ENCODE data around the gene CYP51A1.
"Not testable (repeated sequence)": the region's sequence is repeated elsewhere in the genome, so short reads cannot be mapped to it uniquely, and the experiment has no call there.

The CYP51A1 gene

DNA sequence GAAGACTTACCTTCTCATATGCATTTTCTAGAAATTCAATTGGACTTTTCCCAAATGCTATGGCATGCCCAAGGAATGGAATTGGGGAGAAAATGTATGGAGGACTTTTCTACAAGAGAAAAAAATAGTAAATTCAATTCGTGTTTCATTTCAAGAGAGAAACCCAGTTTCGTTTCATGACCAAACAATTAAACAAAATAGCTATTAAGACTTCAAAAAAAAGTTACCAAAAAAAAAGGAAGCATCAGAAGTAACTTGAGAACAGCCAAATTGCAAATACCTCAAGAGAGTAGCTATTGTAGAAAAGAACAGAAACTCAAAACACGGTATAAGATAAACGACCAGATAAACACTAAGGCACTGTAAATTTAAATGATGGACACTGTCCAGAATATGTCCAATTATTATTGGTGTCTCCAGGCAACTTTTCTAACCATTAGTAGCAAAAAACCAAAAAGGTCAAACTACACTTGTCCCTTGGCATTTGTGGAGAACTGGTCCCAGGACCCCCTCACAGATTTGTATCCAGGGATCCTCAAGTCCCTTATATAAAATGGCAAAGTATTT, 2.4 kb downstream of the CYP51A1 start:
- no peak for DNase-seq (ENCODE audit: extremely low read depth in 1 of 2, low read depth in 1 of 2)

DNA sequence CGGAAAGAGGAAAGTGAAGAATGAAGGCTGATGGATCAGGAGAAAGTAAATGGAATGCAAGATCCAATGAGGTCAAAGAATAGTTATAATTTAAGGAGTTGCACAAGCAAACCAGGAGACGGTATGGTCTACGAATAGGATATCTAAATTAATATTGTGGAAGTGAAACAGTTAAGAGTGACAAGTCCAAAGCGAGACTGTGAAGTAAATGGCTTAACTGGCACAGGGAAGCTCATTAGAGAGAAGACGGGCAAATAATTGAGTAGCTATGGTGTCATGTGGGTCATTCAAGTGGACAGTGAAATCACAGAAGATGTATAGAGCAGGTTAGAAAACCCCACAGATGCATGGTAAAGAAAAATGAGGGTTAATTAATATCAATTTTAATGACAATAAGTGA, 3.2 kb downstream of the CYP51A1 start:
- DNase-seq (ENCODE audit: extremely low read depth in 1 of 2, low read depth in 1 of 2) = no peak

DNA sequence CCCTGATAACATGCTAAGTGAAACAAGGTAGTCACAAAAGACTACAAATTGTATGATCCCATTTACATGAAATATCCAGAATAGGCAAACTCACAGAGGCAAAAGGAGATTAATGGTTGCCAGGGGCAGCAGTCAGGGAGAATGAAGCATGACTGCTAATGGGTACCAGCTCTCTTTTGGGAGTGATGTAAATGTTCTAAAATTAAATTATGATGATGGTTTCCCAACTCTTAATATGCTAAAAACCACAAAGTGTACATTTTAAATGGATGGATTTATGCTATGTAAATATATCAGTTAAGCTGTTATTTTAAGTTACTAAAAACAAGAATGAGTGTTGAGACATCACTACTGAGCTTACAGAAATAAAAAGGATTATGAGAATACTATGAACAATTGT, 12.6 kb downstream of the CYP51A1 start:
- no peak for DNase-seq (ENCODE audit: extremely low read depth in 1 of 2, low read depth in 1 of 2)

DNA sequence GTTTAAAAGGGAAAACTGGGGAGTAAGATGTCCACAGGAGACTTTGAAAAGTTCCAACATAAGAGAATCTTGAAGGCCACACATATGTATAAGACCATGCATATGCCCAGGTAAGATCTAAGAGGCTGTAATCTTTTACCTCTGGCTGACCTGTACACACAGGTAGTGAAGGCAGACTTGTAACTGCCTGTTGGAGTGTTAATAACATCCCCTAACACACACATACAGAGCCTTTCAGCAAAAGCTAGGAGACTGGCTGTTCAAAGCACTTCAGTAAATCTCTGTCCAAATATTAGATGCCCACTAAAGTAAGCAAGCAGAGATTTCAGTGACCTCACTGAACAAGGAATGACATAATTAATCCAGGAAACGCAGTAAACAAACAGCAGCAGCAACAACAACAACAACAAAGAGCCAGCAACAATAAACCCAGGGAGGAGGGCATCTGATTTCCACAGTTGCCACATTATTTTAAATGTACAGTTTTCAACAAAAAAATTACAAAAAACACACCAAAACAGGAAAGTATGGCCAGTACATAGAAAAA, 15.0 kb downstream of the CYP51A1 start:
- no peak for DNase-seq (ENCODE audit: extremely low read depth in 1 of 2, low read depth in 1 of 2)

DNA sequence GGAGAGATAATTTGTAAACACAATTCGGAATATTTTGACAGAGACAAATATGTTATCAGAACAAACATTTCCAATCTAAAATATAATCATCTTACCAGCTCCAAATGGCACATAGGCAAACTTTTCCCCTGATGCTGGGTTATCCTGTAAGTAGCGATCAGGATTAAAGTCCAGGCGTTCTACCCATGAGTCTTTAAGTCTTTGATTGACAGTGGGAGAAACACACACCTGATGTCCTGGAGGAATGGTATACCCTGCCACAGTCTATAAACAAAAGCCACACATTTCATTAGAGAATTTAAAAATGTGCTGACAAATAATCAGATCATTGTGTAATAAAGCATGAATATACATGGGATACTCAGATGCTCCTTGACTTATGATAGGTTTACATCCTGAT, 17.3 kb downstream of the CYP51A1 start:
- DNase-seq (ENCODE audit: extremely low read depth in 1 of 2, low read depth in 1 of 2) = no peak

DNA sequence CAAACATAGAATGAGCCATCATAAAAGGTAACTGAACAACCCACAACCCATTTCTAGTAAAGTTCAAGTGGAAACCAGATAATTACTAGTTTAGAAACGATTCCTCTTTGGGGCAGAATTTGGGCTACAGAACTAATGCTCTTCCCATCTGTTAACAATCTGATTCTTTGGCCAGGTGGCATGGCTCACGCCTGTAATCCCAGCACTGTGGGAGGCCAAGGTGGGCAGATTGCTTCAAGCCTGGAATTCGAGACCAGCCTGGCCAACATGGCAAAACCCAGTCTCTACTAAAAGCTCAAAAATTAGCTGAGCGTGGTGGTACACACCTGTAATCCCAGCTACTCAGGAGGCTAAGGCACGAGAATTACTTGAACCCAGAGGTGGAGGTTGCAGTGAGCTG, 18.5 kb downstream of the CYP51A1 start:
- no peak for DNase-seq (ENCODE audit: extremely low read depth in 1 of 2, low read depth in 1 of 2)

DNA sequence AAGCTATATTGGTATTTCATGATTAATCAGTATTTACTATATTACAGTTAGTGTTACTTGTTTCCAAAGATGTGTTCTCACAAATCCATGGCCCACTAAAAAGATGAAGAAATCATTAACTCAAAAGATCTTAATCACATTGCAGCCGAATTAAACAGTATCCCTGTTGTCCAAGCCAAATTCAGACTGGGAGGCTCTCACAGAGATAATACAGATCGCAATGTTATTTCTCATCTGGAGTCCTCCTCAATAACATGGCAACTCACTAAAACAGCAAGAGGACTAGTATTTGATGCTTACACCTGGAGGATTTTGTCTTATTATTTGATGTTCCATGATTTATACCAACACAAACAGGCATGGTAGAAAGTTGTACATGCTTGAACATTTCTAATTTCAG, 23.4 kb downstream of the CYP51A1 start:
- no peak for DNase-seq (ENCODE audit: extremely low read depth in 1 of 2, low read depth in 1 of 2)

DNA sequence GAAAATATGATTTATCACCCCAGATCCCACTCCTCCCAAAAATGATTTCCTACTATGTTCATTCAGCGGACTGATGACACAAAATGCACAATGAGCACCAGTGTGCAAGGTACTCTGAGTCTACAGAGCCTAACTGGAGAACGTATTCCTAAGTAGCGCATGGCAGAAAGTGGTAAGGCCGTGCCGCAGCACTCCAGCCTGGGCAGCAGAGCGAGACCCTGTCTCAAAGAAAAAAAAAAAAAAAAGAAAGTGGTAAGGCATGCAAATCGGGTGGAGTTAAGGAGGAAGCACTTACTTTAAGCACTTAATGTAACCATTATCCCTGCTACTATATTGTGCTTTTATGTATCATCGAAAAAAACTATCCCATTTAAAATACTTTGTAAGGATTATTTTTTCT, 25.5 kb downstream of the CYP51A1 start:
- DNase-seq (ENCODE audit: extremely low read depth in 1 of 2, low read depth in 1 of 2) = no peak

DNA sequence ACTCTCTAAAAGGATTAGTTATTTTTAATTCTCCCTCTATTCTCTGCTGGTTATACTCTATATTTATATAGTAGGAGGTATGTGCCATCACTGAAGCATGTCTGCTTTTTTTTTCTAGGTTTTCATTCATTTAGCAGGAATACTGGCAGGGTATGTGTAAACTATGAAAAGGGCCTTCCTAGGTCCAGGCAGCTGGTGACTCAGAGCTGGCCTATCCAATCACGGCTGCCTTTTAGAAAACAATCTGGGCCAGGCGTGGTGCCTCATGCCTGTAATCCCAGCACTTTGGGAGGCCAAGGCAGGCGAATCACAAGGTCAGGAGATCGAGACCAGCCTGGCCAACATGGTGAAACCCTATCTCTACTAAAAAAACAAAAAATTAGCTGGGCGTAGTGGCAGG, 31.4 kb downstream of the CYP51A1 start:
- DNase-seq (ENCODE audit: extremely low read depth in 1 of 2, low read depth in 1 of 2) = not testable (repeated sequence)

DNA sequence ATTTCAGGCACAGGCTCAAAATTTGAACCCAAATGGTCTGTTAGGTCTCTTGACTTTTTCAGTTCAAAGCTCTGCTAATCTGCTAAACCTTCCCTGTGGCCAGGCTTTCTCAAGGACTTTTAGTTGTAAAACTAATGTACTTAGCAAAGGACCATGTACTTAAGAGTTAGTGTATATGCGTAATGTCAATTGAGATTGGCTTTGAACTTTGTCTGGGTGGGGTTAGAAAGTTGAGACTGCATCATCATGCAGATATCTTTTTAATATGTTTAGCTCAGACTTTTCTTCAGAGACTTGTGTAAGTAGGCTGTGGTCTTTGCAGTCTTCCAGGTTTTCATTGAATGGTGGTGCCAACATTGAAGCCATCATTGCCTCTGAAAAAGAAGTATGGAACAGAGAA, 33.7 kb downstream of the CYP51A1 start:
- DNase-seq (ENCODE audit: extremely low read depth in 1 of 2, low read depth in 1 of 2) = no peak

DNA sequence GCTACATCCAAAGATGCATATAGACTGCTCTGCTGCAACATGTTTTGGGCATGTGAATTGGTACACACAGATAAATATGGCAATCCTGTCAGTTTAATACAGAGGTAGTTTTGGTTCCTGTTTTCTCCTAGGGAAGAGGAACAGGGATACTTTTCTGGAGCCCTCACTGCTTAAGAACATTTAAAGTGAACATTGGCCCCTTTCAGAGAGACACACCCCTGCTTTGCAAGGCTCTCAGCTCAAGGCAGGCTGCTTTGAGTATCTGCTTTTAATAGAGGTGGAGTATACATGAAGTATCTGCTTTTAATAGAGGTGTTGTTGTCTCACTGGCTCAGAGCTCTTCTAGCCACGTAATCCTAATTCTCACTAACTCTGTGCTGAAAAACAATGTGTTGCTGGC, 38.9 kb downstream of the CYP51A1 start:
- DNase-seq (ENCODE audit: extremely low read depth in 1 of 2, low read depth in 1 of 2) = no peak

DNA sequence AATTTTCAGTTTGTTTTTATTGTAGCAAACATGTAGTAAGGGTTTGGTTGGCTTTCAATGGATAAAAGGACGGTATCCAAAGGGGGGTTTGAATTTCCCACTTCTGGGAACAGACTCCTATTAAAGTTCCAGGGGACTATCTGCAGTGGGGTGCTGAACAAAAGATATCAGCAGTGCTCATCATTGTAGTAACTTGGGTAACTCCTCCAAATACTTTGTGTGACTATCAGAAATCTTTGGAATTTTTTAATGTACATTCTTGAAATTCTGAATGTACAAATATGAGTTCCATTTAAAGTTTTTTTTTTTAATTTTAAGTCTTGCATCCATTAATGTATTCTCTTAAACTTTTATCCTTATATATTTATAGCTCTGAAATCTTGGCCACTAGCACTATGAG, 42.1 kb downstream of the CYP51A1 start:
- DNase-seq (ENCODE audit: extremely low read depth in 1 of 2, low read depth in 1 of 2) = no peak

DNA sequence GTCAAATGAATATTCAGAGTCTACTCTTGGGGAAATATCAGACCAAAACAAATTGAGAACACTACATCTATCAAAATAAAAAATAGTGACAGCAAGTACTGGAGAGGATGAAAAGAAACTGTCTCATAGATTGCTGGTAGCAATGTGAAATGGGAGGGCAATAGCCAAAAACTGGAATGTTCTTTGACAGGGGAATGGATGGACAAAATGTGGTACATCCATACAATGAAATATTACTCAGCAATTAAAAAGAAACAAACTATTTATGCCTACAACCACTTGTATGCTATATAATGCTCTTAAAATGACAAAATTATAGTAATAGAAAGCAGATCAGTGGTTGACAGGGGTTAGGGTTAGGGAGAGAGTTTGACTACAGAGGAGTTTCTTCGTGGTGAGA, 46.0 kb downstream of the CYP51A1 start:
- DNase-seq (ENCODE audit: extremely low read depth in 1 of 2, low read depth in 1 of 2) = no peak

DNA sequence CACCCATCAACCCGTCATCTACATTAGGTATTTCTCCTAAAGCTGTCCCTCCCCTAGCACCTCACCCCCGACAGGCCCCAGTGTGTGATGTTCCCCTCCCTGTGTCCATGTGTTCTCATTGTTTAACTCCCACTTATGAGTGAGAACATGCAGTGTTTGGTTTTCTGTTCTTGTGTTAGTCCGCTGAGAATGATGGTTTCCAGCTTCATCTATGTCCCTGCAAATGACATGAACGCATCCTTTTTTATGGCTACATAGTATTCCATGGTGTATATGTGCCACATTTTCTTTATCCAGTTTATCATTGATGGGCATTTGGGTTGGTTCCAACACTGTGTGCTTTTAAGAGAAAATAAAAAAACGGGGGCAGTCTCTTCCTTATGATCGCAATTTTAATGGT, 50.4 kb downstream of the CYP51A1 start:
- not testable (repeated sequence) for DNase-seq (ENCODE audit: extremely low read depth in 1 of 2, low read depth in 1 of 2)

DNA sequence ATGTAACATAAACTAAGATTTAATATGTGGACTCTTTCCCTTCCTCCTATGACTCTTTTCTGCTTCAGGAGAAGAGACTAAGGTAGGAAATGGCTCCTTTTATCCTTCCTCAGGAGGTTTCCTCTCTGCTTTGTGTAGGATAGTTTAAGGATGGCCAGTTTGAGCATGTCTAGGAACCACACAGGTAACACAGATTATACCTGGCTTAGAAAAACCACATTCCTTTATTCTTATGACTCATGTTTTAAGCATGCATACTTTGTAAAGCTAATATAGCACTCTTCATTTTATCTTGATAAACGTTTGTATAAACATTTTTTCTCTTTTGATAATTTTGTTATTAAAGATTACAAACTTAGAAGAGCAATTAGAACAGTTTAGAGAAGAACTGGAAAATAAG, 57.8 kb downstream of the CYP51A1 start:
- no peak for DNase-seq (ENCODE audit: extremely low read depth in 1 of 2, low read depth in 1 of 2)

DNA sequence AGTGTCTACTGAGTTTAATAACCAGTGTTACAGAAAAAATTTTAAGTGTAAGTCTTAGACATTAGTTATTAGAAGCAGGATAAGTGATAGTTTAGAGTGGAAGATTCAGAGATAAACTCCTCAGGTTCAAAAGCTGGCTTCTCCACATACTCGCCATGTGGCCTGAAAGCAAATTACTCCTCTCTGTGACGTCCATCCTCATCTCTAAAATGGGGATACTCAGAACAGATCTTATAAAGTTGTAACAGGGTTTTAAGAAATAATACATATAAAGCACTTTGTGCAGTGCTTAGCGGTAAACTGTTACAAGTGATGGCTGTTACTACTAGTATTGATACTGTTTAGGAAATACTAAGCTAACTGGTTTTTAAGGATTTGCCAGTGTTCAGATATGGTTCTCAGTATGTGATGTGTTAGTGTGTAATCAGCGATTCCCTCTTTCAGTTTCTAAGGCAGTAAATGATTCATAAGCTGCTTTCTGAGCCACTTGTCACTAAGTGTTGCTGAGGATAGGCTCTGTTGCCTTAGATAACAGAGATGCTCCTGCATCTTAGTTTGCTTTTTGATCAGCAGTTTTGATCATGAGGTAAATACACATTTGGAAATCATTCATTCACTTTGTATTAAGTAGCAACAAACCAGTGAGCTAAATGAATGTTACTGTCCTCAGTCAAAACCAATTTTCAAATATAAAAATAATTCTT, 58.7 kb downstream of the CYP51A1 start:
- no peak for DNase-seq (ENCODE audit: extremely low read depth in 1 of 2, low read depth in 1 of 2)

DNA sequence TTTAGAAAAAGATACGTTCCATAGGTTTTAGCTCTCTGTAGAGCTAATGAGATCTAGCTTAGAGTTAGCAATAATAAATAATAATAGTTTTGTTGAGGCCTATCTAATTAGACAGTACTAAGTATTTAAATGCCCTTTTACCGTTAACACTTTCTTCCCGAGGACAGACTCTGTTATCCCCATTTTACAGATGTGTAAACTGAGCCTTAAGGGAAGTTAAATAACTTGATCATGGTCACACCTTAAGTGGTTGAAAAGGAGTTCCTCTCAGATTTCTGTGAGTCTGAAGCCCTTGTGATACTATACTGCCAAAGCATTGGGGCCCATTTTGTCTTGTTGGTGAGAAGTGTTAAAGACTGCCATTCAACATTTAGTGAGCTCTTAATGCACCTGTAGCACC, 61.6 kb downstream of the CYP51A1 start:
- no peak for DNase-seq (ENCODE audit: extremely low read depth in 1 of 2, low read depth in 1 of 2)

DNA sequence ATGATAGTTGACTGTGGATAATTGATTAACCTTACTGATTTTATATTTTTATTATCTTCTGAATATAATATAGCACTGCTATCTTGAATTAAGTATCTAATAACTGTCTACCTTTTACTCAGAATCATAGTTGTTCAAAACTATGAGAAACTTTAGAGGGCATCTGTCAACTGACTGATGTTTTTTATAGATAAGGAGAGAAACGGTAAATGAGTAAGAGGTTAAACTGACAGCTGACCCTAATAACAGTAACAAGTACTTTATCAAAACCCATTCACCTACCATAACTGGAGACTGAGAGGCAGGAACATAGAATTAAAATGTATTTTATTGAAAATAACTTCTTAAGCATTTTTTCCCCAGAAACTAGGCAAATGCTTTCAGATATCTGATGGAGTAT, 62.2 kb downstream of the CYP51A1 start:
- DNase-seq (ENCODE audit: extremely low read depth in 1 of 2, low read depth in 1 of 2) = no peak

DNA sequence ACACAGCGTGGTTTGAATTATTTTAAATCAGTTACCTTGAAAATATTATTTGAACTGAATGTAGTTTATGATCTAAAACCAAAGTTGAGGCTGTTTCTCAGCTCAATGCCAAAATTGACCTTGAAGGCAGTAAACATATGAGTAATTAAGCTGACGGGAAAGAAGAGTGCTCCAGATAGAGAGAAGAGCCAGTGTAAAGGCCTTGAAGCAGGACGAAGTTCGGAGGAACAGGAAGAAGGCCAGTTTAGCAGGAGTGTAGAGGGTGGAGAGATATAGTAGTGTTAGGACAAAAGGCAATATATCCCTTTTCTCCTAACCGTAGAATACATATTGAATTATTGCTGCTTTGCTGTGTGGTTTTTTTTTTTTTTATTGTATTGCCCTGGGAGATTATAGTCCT, 63.2 kb downstream of the CYP51A1 start:
- no peak for DNase-seq (ENCODE audit: extremely low read depth in 1 of 2, low read depth in 1 of 2)

DNA sequence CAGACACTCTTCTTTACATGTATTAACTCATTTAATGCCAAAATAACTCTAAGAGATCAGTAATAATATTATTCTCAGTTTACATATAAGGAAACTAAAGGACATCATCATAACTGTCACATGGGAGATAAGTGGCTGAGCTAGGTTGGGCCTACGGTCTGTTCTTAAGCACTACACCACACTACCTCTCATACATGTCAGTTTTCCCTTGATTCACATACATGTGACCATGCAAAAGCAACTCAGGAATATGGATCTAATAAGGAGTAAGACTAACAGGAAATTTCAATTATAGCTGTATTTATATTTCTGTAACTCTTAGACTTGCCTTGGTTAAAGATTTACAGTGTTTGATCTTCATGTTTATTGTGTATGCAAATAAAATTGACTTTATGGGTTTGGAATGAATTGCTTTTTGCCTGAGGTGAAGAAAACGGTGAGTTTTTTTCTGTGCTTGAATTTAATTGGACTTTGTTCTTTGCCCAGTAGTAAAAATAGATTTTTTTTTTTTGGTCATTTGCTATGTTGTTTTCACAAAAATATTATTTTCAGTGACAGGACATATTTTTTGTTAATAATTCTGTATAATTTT, 69.7 kb downstream of the CYP51A1 start:
- no peak for DNase-seq (ENCODE audit: extremely low read depth in 1 of 2, low read depth in 1 of 2)

Data from stimulated activated CD8-positive, alpha-beta memory T cell treated with anti-CD3 and anti-CD28 coated beads, Interleukin-7, amount 100 ng/mL, for 48 hours (primary cell).